ENCODE data around the gene CYFIP1.

DNA sequence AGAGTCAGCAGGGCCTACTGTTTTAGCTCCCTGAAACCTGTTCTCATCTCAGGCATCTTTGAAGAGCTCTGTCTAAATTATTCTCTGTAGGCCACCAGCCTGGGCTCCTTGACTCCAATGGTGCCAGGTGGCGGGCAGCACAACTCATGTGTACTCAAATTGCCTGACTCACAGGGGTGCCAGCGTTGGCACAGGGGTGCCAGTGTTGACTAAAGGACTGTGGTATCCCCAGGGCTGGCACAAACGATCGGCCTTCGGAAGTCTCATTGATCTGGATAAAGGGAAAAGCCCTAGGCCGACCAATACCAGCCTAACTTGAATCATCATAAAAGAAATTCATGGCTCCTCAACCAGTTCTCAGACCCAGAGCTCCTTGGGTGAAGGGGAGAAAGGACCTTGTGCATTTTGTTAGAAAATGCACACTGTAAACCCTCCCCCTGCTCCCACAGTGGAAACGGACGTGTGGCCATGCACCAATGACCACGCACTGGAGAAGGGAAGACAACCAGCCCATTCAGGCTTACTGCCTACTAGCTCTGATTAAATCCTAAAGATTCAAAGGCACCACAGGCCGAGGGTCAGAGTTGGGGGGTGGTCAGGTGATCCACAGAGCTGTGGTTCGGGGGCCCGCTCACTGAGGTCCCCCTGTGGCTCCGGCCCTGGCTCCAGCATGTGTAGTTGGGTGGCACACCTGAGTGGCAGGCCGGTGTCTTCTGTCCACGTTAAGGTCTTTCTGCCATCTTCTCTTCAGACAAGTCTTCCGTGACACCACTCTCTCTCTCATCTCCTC is 72.8 kb downstream of the CYFIP1 start:
- TF ChIP-seq, protein P1, sequence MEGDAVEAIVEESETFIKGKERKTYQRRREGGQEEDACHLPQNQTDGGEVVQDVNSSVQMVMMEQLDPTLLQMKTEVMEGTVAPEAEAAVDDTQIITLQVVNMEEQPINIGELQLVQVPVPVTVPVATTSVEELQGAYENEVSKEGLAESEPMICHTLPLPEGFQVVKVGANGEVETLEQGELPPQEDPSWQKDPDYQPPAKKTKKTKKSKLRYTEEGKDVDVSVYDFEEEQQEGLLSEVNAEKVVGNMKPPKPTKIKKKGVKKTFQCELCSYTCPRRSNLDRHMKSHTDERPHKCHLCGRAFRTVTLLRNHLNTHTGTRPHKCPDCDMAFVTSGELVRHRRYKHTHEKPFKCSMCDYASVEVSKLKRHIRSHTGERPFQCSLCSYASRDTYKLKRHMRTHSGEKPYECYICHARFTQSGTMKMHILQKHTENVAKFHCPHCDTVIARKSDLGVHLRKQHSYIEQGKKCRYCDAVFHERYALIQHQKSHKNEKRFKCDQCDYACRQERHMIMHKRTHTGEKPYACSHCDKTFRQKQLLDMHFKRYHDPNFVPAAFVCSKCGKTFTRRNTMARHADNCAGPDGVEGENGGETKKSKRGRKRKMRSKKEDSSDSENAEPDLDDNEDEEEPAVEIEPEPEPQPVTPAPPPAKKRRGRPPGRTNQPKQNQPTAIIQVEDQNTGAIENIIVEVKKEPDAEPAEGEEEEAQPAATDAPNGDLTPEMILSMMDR (IDR thresholded peaks at IDR 0.05), result no peak
- TF ChIP-seq, protein P2, sequence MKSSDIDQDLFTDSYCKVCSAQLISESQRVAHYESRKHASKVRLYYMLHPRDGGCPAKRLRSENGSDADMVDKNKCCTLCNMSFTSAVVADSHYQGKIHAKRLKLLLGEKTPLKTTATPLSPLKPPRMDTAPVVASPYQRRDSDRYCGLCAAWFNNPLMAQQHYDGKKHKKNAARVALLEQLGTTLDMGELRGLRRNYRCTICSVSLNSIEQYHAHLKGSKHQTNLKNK (CRISPR knock-in tag; IDR thresholded peaks at IDR 0.05), result no peak
- TF ChIP-seq IRF2 (CRISPR knock-in tag; IDR thresholded peaks at IDR 0.05; ENCODE audit: borderline replicate concordance, low read depth) (no peak), NR1H2 (CRISPR knock-in tag; IDR thresholded peaks at IDR 0.05) (no peak), ZNF263 (CRISPR knock-in tag; IDR thresholded peaks at IDR 0.05; ENCODE audit: low read depth) (no peak), SOX15 (CRISPR knock-in tag; IDR thresholded peaks at IDR 0.05) (no peak), EMX1 (CRISPR knock-in tag; IDR thresholded peaks at IDR 0.05) (no peak)
- TF ChIP-seq, protein P3, sequence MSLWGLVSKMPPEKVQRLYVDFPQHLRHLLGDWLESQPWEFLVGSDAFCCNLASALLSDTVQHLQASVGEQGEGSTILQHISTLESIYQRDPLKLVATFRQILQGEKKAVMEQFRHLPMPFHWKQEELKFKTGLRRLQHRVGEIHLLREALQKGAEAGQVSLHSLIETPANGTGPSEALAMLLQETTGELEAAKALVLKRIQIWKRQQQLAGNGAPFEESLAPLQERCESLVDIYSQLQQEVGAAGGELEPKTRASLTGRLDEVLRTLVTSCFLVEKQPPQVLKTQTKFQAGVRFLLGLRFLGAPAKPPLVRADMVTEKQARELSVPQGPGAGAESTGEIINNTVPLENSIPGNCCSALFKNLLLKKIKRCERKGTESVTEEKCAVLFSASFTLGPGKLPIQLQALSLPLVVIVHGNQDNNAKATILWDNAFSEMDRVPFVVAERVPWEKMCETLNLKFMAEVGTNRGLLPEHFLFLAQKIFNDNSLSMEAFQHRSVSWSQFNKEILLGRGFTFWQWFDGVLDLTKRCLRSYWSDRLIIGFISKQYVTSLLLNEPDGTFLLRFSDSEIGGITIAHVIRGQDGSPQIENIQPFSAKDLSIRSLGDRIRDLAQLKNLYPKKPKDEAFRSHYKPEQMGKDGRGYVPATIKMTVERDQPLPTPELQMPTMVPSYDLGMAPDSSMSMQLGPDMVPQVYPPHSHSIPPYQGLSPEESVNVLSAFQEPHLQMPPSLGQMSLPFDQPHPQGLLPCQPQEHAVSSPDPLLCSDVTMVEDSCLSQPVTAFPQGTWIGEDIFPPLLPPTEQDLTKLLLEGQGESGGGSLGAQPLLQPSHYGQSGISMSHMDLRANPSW (CRISPR knock-in tag; conservative IDR thresholded peaks at IDR 0.05; ENCODE audit: low read depth), result no peak
- TF ChIP-seq, protein P4, sequence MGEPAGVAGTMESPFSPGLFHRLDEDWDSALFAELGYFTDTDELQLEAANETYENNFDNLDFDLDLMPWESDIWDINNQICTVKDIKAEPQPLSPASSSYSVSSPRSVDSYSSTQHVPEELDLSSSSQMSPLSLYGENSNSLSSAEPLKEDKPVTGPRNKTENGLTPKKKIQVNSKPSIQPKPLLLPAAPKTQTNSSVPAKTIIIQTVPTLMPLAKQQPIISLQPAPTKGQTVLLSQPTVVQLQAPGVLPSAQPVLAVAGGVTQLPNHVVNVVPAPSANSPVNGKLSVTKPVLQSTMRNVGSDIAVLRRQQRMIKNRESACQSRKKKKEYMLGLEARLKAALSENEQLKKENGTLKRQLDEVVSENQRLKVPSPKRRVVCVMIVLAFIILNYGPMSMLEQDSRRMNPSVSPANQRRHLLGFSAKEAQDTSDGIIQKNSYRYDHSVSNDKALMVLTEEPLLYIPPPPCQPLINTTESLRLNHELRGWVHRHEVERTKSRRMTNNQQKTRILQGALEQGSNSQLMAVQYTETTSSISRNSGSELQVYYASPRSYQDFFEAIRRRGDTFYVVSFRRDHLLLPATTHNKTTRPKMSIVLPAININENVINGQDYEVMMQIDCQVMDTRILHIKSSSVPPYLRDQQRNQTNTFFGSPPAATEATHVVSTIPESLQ (CRISPR knock-in tag; IDR thresholded peaks at IDR 0.05), result no peak
- TF ChIP-seq, protein P5, sequence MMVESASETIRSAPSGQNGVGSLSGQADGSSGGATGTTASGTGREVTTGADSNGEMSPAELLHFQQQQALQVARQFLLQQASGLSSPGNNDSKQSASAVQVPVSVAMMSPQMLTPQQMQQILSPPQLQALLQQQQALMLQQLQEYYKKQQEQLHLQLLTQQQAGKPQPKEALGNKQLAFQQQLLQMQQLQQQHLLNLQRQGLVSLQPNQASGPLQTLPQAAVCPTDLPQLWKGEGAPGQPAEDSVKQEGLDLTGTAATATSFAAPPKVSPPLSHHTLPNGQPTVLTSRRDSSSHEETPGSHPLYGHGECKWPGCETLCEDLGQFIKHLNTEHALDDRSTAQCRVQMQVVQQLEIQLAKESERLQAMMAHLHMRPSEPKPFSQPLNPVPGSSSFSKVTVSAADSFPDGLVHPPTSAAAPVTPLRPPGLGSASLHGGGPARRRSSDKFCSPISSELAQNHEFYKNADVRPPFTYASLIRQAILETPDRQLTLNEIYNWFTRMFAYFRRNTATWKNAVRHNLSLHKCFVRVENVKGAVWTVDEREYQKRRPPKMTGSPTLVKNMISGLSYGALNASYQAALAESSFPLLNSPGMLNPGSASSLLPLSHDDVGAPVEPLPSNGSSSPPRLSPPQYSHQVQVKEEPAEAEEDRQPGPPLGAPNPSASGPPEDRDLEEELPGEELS (CRISPR knock-in tag; IDR thresholded peaks at IDR 0.05), result no peak
- TF ChIP-seq, protein P6, sequence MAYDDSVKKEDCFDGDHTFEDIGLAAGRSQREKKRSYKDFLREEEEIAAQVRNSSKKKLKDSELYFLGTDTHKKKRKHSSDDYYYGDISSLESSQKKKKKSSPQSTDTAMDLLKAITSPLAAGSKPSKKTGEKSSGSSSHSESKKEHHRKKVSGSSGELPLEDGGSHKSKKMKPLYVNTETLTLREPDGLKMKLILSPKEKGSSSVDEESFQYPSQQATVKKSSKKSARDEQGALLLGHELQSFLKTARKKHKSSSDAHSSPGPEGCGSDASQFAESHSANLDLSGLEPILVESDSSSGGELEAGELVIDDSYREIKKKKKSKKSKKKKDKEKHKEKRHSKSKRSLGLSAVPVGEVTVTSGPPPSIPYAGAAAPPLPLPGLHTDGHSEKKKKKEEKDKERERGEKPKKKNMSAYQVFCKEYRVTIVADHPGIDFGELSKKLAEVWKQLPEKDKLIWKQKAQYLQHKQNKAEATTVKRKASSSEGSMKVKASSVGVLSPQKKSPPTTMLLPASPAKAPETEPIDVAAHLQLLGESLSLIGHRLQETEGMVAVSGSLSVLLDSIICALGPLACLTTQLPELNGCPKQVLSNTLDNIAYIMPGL (CRISPR knock-in tag; IDR thresholded peaks at IDR 0.05), result no peak
- TF ChIP-seq, protein P7, sequence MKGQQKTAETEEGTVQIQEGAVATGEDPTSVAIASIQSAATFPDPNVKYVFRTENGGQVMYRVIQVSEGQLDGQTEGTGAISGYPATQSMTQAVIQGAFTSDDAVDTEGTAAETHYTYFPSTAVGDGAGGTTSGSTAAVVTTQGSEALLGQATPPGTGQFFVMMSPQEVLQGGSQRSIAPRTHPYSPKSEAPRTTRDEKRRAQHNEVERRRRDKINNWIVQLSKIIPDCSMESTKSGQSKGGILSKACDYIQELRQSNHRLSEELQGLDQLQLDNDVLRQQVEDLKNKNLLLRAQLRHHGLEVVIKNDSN (CRISPR knock-in tag; IDR thresholded peaks at IDR 0.05), result no peak

All from WTC11 (cell line).